Endothelial cell of umbilical vein (primary cell): ENCODE measurements around the gene CNTNAP2. TPM values are rescaled to one million over a fixed set of nuclear protein-coding genes. Genes with fewer than 3 reads are reported as not detected.

Experiments used
- BruUV-seq: library from RNA; stranded (reverse); fragments of 400-500 nt; replicated peaks from 2 replicates; lab custom pipeline; 2021; lab: Mats Ljungman, UMichigan
- CTCF ChIA-PET: fragments of 300-600, 350-600 bp; sonication (Branson Sonifier 250); formaldehyde crosslinking; loops from one replicate; lab custom pipeline; 2021; ENCODE audit warnings: antibody characterized with exemption, inconsistent platforms; lab: Charles Lee
- POLR2A ChIA-PET: fragments of 300-600, 350-600 bp; sonication (Branson Sonifier 250); formaldehyde crosslinking; loops from one replicate; lab custom pipeline; 2021; ENCODE audit warnings: antibody characterized with exemption, inconsistent platforms; lab: Charles Lee
- DNase-seq: peaks from one replicate; pipeline ENCODE4 v3.0.0-alpha.2; 2011; ENCODE audit warnings: low read depth, low spot score
- FAIRE-seq: peaks from 2 replicates; lab custom pipeline; 2011; peaks lifted over from hg19 to GRCh38; lab: Jason Lieb, UNC
- H2AFZ ChIP-seq: 2 replicates; pipeline ENCODE4 v1.6.0; 2012; ENCODE audit warnings: low read depth, low read length, control low read depth, inconsistent platforms
- H3K27ac ChIP-seq: 2 replicates; pipeline ENCODE4 v1.5.1; 2011; ENCODE audit warnings: low read depth, mild to moderate bottlenecking, control low read depth, low read length, moderate library complexity; ENCODE audit not compliant: insufficient read depth
- H3K27me3 ChIP-seq, 2 experiments: 2 replicates each; pipeline versions ENCODE4 v1.6.0 to v1.6.1; 2011; ENCODE audit warnings: low read length in 2 of 2, mixed read lengths in 1 of 2; ENCODE audit not compliant: control insufficient read depth in 2 of 2, insufficient read depth in 2 of 2
- H3K36me3 ChIP-seq, 2 experiments: 2 replicates in 1 of 2; 3 replicates in 1 of 2; pipeline ENCODE4 v1.5.1; 2011; ENCODE audit warnings: low read length in 2 of 2, mild to moderate bottlenecking in 1 of 2, moderate library complexity in 1 of 2; ENCODE audit not compliant: control insufficient read depth in 2 of 2, insufficient read depth in 2 of 2; ENCODE audit errors: extremely low read depth in 1 of 2
- H3K4me1 ChIP-seq: 3 replicates; pipeline ENCODE4 v1.5.1; 2011; ENCODE audit warnings: mild to moderate bottlenecking, low read length; ENCODE audit not compliant: control insufficient read depth, insufficient read depth; ENCODE audit errors: extremely low read depth
- H3K4me2 ChIP-seq: 2 replicates; pipeline ENCODE4 v1.6.1; 2011; ENCODE audit warnings: low read length, control low read depth, mixed read lengths; ENCODE audit not compliant: insufficient read depth
- H3K4me3 ChIP-seq, 3 experiments: fragments of 200-600 bp in 1 of 3; sonication (generic), shearing (Covaris generic) in 1 of 3; replicated peaks in 1 of 3; 2 replicates each; pipeline ENCODE4 v1.5.1; 2011 to 2016; ENCODE audit warnings: control low read depth in 3 of 3, low read length in 3 of 3, mild to moderate bottlenecking in 2 of 3, inconsistent platforms in 1 of 3, low read depth in 1 of 3, moderate library complexity in 1 of 3; ENCODE audit not compliant: insufficient read depth in 1 of 3
- H3K79me2 ChIP-seq: 2 replicates; pipeline ENCODE4 v1.6.0; 2012; ENCODE audit warnings: low read length, inconsistent platforms; ENCODE audit not compliant: control insufficient read depth, insufficient read depth
- H3K9ac ChIP-seq: replicated peaks from 2 replicates; pipeline ENCODE3; 2011; ENCODE audit warnings: low read length, control low read depth; ENCODE audit not compliant: insufficient read depth; ENCODE audit errors: extremely low read depth
- H3K9me1 ChIP-seq: replicated peaks from 3 replicates; pipeline ENCODE4 v1.6.0; 2011; ENCODE audit warnings: mild to moderate bottlenecking, low read length; ENCODE audit not compliant: control insufficient read depth, insufficient read depth; ENCODE audit errors: extremely low read depth
- H3K9me3 ChIP-seq: replicated peaks from 2 replicates; pipeline ENCODE4 v1.5.1; 2012; ENCODE audit warnings: low read length, inconsistent platforms; ENCODE audit not compliant: control insufficient read depth, insufficient read depth
- H4K20me1 ChIP-seq: replicated peaks from 2 replicates; pipeline ENCODE3; 2011; ENCODE audit warnings: mild to moderate bottlenecking, low read length; ENCODE audit not compliant: control insufficient read depth, insufficient read depth; ENCODE audit errors: extremely low read depth
- EZH2 ChIP-seq: IDR thresholded peaks from 2 replicates; pipeline ENCODE4 v1.6.1; 2012; ENCODE audit warnings: borderline replicate concordance, low read depth, mild to moderate bottlenecking, moderate library complexity, low read length, inconsistent platforms; ENCODE audit not compliant: severe bottlenecking
- FOS ChIP-seq: IDR thresholded peaks from 2 replicates; pipeline ENCODE4 v1.6.1; 2011; ENCODE audit warnings: mild to moderate bottlenecking, low read length, moderate library complexity, borderline replicate concordance; ENCODE audit not compliant: insufficient read depth
- GATA2 ChIP-seq: IDR thresholded peaks from 2 replicates; pipeline ENCODE4 v1.7.0; 2011; ENCODE audit warnings: low read depth, mild to moderate bottlenecking, moderate library complexity, mixed read lengths, low read length; ENCODE audit not compliant: insufficient read length, insufficient read depth
- JUN ChIP-seq: IDR thresholded peaks from 2 replicates; pipeline ENCODE4 v1.6.1; 2011; ENCODE audit warnings: borderline replicate concordance, low read depth; ENCODE audit not compliant: insufficient read length, insufficient read depth
- MAX ChIP-seq: IDR thresholded peaks from 2 replicates; pipeline ENCODE4 v1.6.1; 2011; ENCODE audit not compliant: insufficient read depth, insufficient read length
- MYC ChIP-seq: IDR thresholded peaks from one replicate; pipeline ENCODE4 v1.6.1; 2011; ENCODE audit warnings: mild to moderate bottlenecking, low read depth, low read length
- POLR2A ChIP-seq: IDR thresholded peaks from 2 replicates; pipeline ENCODE4 v1.6.1; 2012; ENCODE audit warnings: low read depth, mild to moderate bottlenecking, control low read depth, low read length
- POLR2AphosphoS5 ChIP-seq: IDR thresholded peaks from 2 replicates; pipeline ENCODE4 v1.6.1; 2012; ENCODE audit warnings: low read depth, mild to moderate bottlenecking, control low read depth, low read length, moderate library complexity; ENCODE audit not compliant: insufficient read depth
- dilution Hi-C: fragments of 300-500 bp; cut with MboI; formaldehyde crosslinking; loops from one replicate; pipeline ENCODE4 v1.15.0; 2019; ENCODE audit warnings: low sequenced_read_pairs; ENCODE audit not compliant: extremely low pct_ligation_motif_present
- intact Hi-C: fragments of 100-400 bp; cut with micrococcal nuclease; formaldehyde crosslinking; loops from one replicate; pipeline ENCODE4 v1.10.0; 2022
- polyA plus RNA-seq, 4 experiments: library from polyadenylated mRNA; depleted of rRNA in 3 of 4; stranded (reverse) in 3 of 4; unstranded in 1 of 4; fragments of >200 nt; gene quantifications; 2 replicates each; pipeline versions ENCODE4 v1.2.1 to v1.2.3, GENCODE V29; 2011 to 2012; ENCODE audit warnings: missing spikeins in 1 of 4
- total RNA-seq: library from RNA; stranded (reverse); gene quantifications from 2 replicates; pipeline ENCODE4 v1.2.3, GENCODE V29; 2021
- TF ChIP-seq, protein P1 (sequence below), 2 donors: IDR thresholded peaks; 1 replicate in 1 of 2; 2 replicates in 1 of 2; pipeline ENCODE4 v1.5.1; 2011; ENCODE audit warnings: low read length in 2 of 2, mild to moderate bottlenecking in 2 of 2, moderate library complexity in 2 of 2, control low read depth in 1 of 2, inconsistent platforms in 1 of 2, low read depth in 1 of 2; ENCODE audit not compliant: insufficient read depth in 1 of 2; ENCODE audit errors: extremely low read depth in 1 of 2

The CNTNAP2 gene
- total and polyA plus RNA-seq, 2 donors (not counting 3 experiments of a cell fraction or from before 2014, with no cell fraction given), result not detected

DNA sequence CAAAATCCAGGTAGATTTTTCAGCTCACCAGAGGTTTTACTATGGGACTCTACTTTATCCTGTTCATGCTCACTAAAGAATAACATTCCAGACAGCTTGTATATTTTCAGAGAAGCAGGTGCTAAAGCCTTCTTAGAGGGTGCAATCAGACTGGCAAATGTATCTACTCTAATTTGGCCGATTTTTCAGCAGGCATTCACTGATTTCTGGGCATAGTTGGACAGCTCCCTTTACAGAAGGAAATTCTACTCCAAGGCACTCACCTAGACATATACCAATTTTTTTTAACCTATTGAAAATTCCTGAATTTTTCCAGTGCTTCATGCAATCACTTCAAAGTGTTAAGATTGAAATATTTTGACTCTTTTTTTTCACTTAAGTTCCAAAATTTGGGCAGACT, 3.8 kb upstream of the CNTNAP2 start:
- no peaks in the 10 kb centered on the region for H4K20me1 ChIP-seq

DNA sequence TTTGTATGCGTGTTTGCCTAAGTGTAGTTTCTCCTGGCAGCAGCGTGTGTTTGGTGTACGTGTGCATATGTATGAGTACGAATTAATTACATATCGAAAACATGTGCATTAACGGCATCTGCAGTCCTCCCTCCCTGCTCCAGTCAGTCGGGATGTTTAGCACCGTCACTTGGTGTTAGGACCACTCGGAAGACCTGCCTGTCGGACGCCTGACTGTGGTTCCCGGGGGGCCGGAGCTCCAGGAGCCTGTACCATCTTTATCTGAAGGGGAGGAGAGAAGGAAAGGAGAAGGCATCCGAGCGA, 1.1 kb upstream of the CNTNAP2 start:
- Histone ChIP-seq H3K36me3 (no peaks in the 10 kb centered on the region), H3K4me3 (no peak overlapping the region), H2AFZ (no peak overlapping the region), H3K4me1 (no peaks in the 10 kb centered on the region), H3K4me2 (no peak overlapping the region), H3K9ac (no peak overlapping the region), H3K9me3 (no peaks in the 10 kb centered on the region), H3K27ac (no peak overlapping the region), H3K79me2 (no peaks in the 10 kb centered on the region), H3K9me1 (no peaks in the 10 kb centered on the region), H3K27me3 (no peaks in the 10 kb centered on the region), H4K20me1 (no peaks in the 10 kb centered on the region)
- FAIRE-seq (no peak), DNase-seq (no peak)
- dilution Hi-C loops, result no loop called here
- intact Hi-C loops, result no loop called here
- BruUV-seq, result no TSS peak
- POLR2A ChIA-PET, result no interaction called here
- CTCF ChIA-PET, result no interaction called here
- no peak for TF ChIP-seq MAX
- no peak for TF ChIP-seq JUN
- no peak for TF ChIP-seq EZH2
- TF ChIP-seq GATA2, result no peak
- no peak for TF ChIP-seq POLR2AphosphoS5
- no peak for TF ChIP-seq POLR2A
- TF ChIP-seq, protein P1, sequence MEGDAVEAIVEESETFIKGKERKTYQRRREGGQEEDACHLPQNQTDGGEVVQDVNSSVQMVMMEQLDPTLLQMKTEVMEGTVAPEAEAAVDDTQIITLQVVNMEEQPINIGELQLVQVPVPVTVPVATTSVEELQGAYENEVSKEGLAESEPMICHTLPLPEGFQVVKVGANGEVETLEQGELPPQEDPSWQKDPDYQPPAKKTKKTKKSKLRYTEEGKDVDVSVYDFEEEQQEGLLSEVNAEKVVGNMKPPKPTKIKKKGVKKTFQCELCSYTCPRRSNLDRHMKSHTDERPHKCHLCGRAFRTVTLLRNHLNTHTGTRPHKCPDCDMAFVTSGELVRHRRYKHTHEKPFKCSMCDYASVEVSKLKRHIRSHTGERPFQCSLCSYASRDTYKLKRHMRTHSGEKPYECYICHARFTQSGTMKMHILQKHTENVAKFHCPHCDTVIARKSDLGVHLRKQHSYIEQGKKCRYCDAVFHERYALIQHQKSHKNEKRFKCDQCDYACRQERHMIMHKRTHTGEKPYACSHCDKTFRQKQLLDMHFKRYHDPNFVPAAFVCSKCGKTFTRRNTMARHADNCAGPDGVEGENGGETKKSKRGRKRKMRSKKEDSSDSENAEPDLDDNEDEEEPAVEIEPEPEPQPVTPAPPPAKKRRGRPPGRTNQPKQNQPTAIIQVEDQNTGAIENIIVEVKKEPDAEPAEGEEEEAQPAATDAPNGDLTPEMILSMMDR (IDR thresholded peaks at IDR 0.05; ENCODE audit: extremely low read depth in 1 of 2, insufficient read depth in 1 of 2, low read depth in 1 of 2, low read length in 2 of 2), result no peak
- no peak for TF ChIP-seq MYC
- no peak for TF ChIP-seq FOS

More for the DNA sequence above, 3.8 kb upstream of the CNTNAP2 start:
- no peak for DNase-seq
- Histone ChIP-seq H3K27me3 (no peaks in the 10 kb centered on the region), H3K9me3 (no peaks in the 10 kb centered on the region), H3K36me3 (no peaks in the 10 kb centered on the region), H3K4me1 (no peaks in the 10 kb centered on the region), H3K4me3 (no peak overlapping the region), H3K27ac (no peak overlapping the region), H2AFZ (no peak overlapping the region), H3K9ac (no peak overlapping the region), H3K79me2 (no peaks in the 10 kb centered on the region), H3K4me2 (no peak overlapping the region), H3K9me1 (no peaks in the 10 kb centered on the region)
- no TSS peak for BruUV-seq
- TF ChIP-seq POLR2AphosphoS5 (no peak), MAX (no peak), EZH2 (no peak), FOS (no peak)
- TF ChIP-seq, protein P1 (IDR thresholded peaks at IDR 0.05; ENCODE audit: extremely low read depth in 1 of 2, insufficient read depth in 1 of 2, low read depth in 1 of 2, low read length in 2 of 2), result no peak
- dilution Hi-C loops, result no loop called here
- ChIA-PET CTCF (no interaction called here), POLR2A (no interaction called here)
- FAIRE-seq, result no peak
- intact Hi-C loops, result no loop called here
